K562 (cell line): ENCODE data around the gene PROP1. TPM values are rescaled to one million over a fixed set of nuclear protein-coding genes. Genes with fewer than 3 reads are reported as not detected.

Experiments
- ATAC-seq: fragments of 200-7000 bp; cut with Tn5 transposase; 3 replicates; pipeline ENCODE4 v1.9.1; 2020; ENCODE audit warnings: moderate library complexity
- BruUV-seq: library from RNA; stranded (reverse); fragments of 400-500 nt; replicated peaks from 2 replicates; lab custom pipeline; 2021; lab: Mats Ljungman, UMichigan
- CTCF ChIA-PET: fragments of 300-600 bp; formaldehyde crosslinking; extraction: SDS; loops from one replicate; lab custom pipeline; 2021; ENCODE audit warnings: low intra/inter-chr PET ratio; lab: Yijun Ruan, JAX
- POLR2A ChIA-PET: fragments of 300-600, 350-650 bp; sonication (Branson Sonifier 250); formaldehyde crosslinking; extraction: SDS; loops from one replicate; lab custom pipeline; 2021; ENCODE audit warnings: antibody characterized with exemption, inconsistent platforms; lab: Yijun Ruan, JAX
- DNase-seq, 4 experiments: peaks; one replicate each; pipeline versions ENCODE4 v3.0.0 to v3.0.0-alpha.2; 2011 to 2018; ENCODE audit warnings: low spot score in 3 of 4, mixed read lengths in 3 of 4; ENCODE audit errors: extremely low read depth in 1 of 4
- FAIRE-seq: peaks from 2 replicates; lab custom pipeline; 2011; peaks lifted over from hg19 to GRCh38; lab: Jason Lieb, UNC
- H2AFZ ChIP-seq: 2 replicates; pipeline ENCODE4 v1.6.0; 2011; ENCODE audit warnings: low read depth, low read length, control low read depth, inconsistent platforms
- H3K27ac ChIP-seq: fragments of 200-600 bp; 3 replicates; pipeline ENCODE4 v1.8.0; 2011; ENCODE audit warnings: low read depth, mild to moderate bottlenecking, control low read depth, inconsistent platforms, low read length, moderate library complexity, mixed read lengths; ENCODE audit errors: extremely low read depth
- H3K27me3 ChIP-seq, 2 experiments: fragments of 300-600 bp in 1 of 2; 2 replicates in 1 of 2; 3 replicates in 1 of 2; pipeline versions ENCODE4 v1.6.0 to v1.8.0; 2011; ENCODE audit warnings: inconsistent platforms in 2 of 2, low read length in 2 of 2, mild to moderate bottlenecking in 1 of 2, mixed read lengths in 1 of 2, moderate library complexity in 1 of 2; ENCODE audit not compliant: control insufficient read depth in 2 of 2, insufficient read depth in 2 of 2
- H3K36me3 ChIP-seq: fragments of 300-600 bp; 3 replicates; pipeline ENCODE4 v1.8.0; 2011; ENCODE audit warnings: mild to moderate bottlenecking, low read length, inconsistent platforms; ENCODE audit not compliant: control insufficient read depth, insufficient read depth
- H3K4me1 ChIP-seq, 2 experiments: fragments of 200-600 bp in 1 of 2; replicated peaks in 1 of 2; 2 replicates in 1 of 2; 3 replicates in 1 of 2; pipeline versions ENCODE4 v1.5.1 to v1.8.0; 2011; ENCODE audit warnings: inconsistent platforms in 2 of 2, low read length in 2 of 2, mild to moderate bottlenecking in 1 of 2, mixed read lengths in 1 of 2, moderate library complexity in 1 of 2; ENCODE audit not compliant: control insufficient read depth in 2 of 2, insufficient read depth in 2 of 2
- H3K4me2 ChIP-seq: 2 replicates; pipeline ENCODE4 v1.6.1; 2011; ENCODE audit warnings: low read length, control low read depth, inconsistent platforms, mixed read lengths; ENCODE audit not compliant: insufficient read depth
- H3K4me3 ChIP-seq: fragments of 200-600 bp; sonication (generic), shearing (Covaris generic); 2 replicates; pipeline ENCODE4 v1.5.1; 2016; ENCODE audit warnings: control low read depth, inconsistent platforms
- H3K79me2 ChIP-seq: fragments of 200-600 bp; 3 replicates; pipeline ENCODE4 v1.8.0; 2011; ENCODE audit warnings: low read length, inconsistent platforms; ENCODE audit not compliant: control insufficient read depth, insufficient read depth
- H3K9ac ChIP-seq, 2 experiments: 2 replicates each; pipeline versions ENCODE4 v1.6.0 to v1.6.1; 2011; ENCODE audit warnings: low read depth in 2 of 2, low read length in 2 of 2, control low read depth in 1 of 2, inconsistent platforms in 1 of 2, mild to moderate bottlenecking in 1 of 2, mixed read lengths in 1 of 2; ENCODE audit not compliant: insufficient read depth in 1 of 2
- H3K9me1 ChIP-seq: one replicate; pipeline ENCODE4 v1.6.0; 2011; ENCODE audit warnings: inconsistent platforms, mild to moderate bottlenecking, low read length, moderate library complexity; ENCODE audit not compliant: control insufficient read depth, insufficient read depth
- H3K9me3 ChIP-seq: replicated peaks from 2 replicates; pipeline ENCODE4 v1.5.1; 2011; ENCODE audit warnings: low read depth, low read length, inconsistent platforms; ENCODE audit not compliant: control insufficient read depth, insufficient read depth
- H4K20me1 ChIP-seq: replicated peaks from 2 replicates; pipeline ENCODE4 v1.6.1; 2011; ENCODE audit warnings: low read length, inconsistent platforms, mixed read lengths; ENCODE audit not compliant: control insufficient read depth, insufficient read depth
- BRF1 ChIP-seq: IDR thresholded peaks from 3 replicates; pipeline ENCODE4 v1.6.1; 2011; ENCODE audit warnings: borderline replicate concordance, mild to moderate bottlenecking; ENCODE audit not compliant: insufficient read length; ENCODE audit errors: extremely low read depth
- CAMTA2 ChIP-seq: fragments of 250-450 bp; sonication (Bioruptor Pico); conservative IDR thresholded peaks from 2 replicates; pipeline ENCODE4 v1.5.1; 2022
- HBP1 ChIP-seq: fragments of 450-650 bp; formaldehyde crosslinking; IDR thresholded peaks from 2 replicates; pipeline ENCODE4 v1.4.0; 2022; ENCODE audit warnings: missing genetic modification characterization
- HNRNPK ChIP-seq: fragments of 200-400 bp; formaldehyde crosslinking; IDR thresholded peaks from one replicate; pipeline ENCODE4 v1.6.1; 2018; ENCODE audit warnings: mild to moderate bottlenecking, low read depth, low read length; ENCODE audit not compliant: poor library complexity, severe bottlenecking
- NEUROD1 ChIP-seq: fragments of 150-350 bp; IDR thresholded peaks from 2 replicates; pipeline ENCODE4 v1.6.1; 2014; ENCODE audit warnings: borderline replicate concordance, low read length, low read depth; ENCODE audit not compliant: partially characterized antibody
- OTX1 ChIP-seq: fragments of 450-650 bp; formaldehyde crosslinking; IDR thresholded peaks from 2 replicates; pipeline ENCODE4 v1.4.0; 2022; ENCODE audit warnings: mild to moderate bottlenecking
- TFAM ChIP-seq: fragments of 250-450 bp; sonication (Bioruptor Pico); conservative IDR thresholded peaks from 2 replicates; pipeline ENCODE4 v1.5.0; 2021; ENCODE audit warnings: mild to moderate bottlenecking, moderate library complexity
- TSHZ1 ChIP-seq: fragments of 250-450 bp; sonication (Bioruptor Pico); IDR thresholded peaks from 2 replicates; pipeline ENCODE4 v1.4.0; 2020; ENCODE audit warnings: mild to moderate bottlenecking, moderate library complexity
- ZNF253 ChIP-seq: fragments of 250-450 bp; sonication (Bioruptor Pico); conservative IDR thresholded peaks from 2 replicates; pipeline ENCODE4 v1.6.1; 2021; ENCODE audit warnings: mild to moderate bottlenecking
- WGBS: fragments of 100-300 bp; shearing (Covaris generic); methylation state at CpG from one replicate; pipeline ENCODE4 v1.1.6; 2016; ENCODE audit warnings: low coverage, mixed read lengths; ENCODE audit not compliant: insufficient coverage; ENCODE audit errors: missing lambda C conversion rate; 5-methylcytosine and 5-hydroxymethylcytosine counted together
- in situ Hi-C: fragments of 300-500 bp; cut with MboI; formaldehyde crosslinking; loops from 4 replicates; pipeline ENCODE4 v1.15.0; 2018; ENCODE audit warnings: inconsistent platforms, mixed read lengths
- intact Hi-C: fragments of 100-400 bp; cut with micrococcal nuclease; formaldehyde crosslinking; loops from 2 replicates; pipeline ENCODE4 v1.14.2; 2022
- polyA plus RNA-seq, 8 experiments: library from polyadenylated mRNA; depleted of rRNA in 4 of 8; stranded (reverse) in 5 of 8; unstranded in 3 of 8; fragments of >200 nt; fragmentation: Nextera tagmentation in 2 of 8; fragmentation: Illumina TruSeq in 1 of 8; extraction: Ambion mirVana in 2 of 8; extraction: Trizol in 1 of 8; gene quantifications; 2 replicates each; pipeline versions ENCODE4 v1.2.1 to v1.2.3, GENCODE V29; 2011 to 2014; ENCODE audit warnings: inconsistent platforms in 1 of 8, missing spikeins in 1 of 8
- total RNA-seq, 7 experiments: library from RNA; depleted of rRNA in 6 of 7; stranded (reverse); fragments of >200 nt in 6 of 7; fragmentation: Illumina TruSeq in 2 of 7; extraction: Trizol in 2 of 7; gene quantifications; 2 replicates each; pipeline versions ENCODE4 v1.2.1 to v1.2.3, GENCODE V29; 2011 to 2021; ENCODE audit warnings: low replicate concordance in 1 of 7

The PROP1 gene
- total and polyA plus RNA-seq, 9 of the 15 experiments (the other 6 are each of a cell fraction or from before 2014, with no cell fraction given), result not detected

- H3K4me1 ChIP-seq, result peaks cover 0 to 12% of the 10 kb centered on the region in 2 experiments; a peak in 1 of 5 replicates
- POLR2A ChIA-PET, result interaction anchor here (0.7 to 0.8 kb wide), 2 partner anchors 13 to 14 kb away, joined by 3 read pairs; no protein-coding TSS in a partner anchor
- peaks cover 28 to 66% of the 10 kb centered on the region in 2 experiments; a peak in 4 of 5 replicates for H3K27me3 ChIP-seq
- H4K20me1 ChIP-seq, result no peaks in the 10 kb centered on the region
- H3K36me3 ChIP-seq, result no peaks in the 10 kb centered on the region
- no peaks in the 10 kb centered on the region for H3K79me2 ChIP-seq
- no peaks in the 10 kb centered on the region for H3K9me1 ChIP-seq
- FAIRE-seq, result no peak
- no peak overlapping the region for H3K4me2 ChIP-seq
- TF ChIP-seq CAMTA2 (CRISPR knock-in tag), result no peak
- TF ChIP-seq TSHZ1 (CRISPR knock-in tag), result no peak
- TF ChIP-seq OTX1 (CRISPR knock-in tag), result no peak
- TF ChIP-seq HNRNPK, result no peak
- no peak for TF ChIP-seq ZNF253 (CRISPR knock-in tag)
- TF ChIP-seq TFAM, result no peak
- TF ChIP-seq HBP1 (CRISPR knock-in tag), result no peak
- no peak for TF ChIP-seq BRF1
- no peak for TF ChIP-seq NEUROD1
- no peak for ATAC-seq
- 24% methylated on average over 12 of the region's 50 CpGs for WGBS
- H2AFZ ChIP-seq, result no peak overlapping the region
- no peak overlapping the region for H3K4me3 ChIP-seq
- CTCF ChIA-PET, result no interaction called here
- H3K27ac ChIP-seq, result no peak overlapping the region
- H3K9me3 ChIP-seq, result no peaks in the 10 kb centered on the region
- H3K9ac ChIP-seq, result no peak overlapping the region
- BruUV-seq, result no TSS peak
- intact Hi-C loops (no loop called here), in situ Hi-C loops (loop anchor here (25.0 kb wide), 1 partner anchor 223 kb away; no protein-coding TSS in a partner anchor)
- DNase-seq, result no peak
These were observed 10.5 kb downstream of the PROP1 start for GRCh38 chr5:177985430-177986040.
